Uterus (tissue), 2 donors: ENCODE measurements around the gene EIF6.

Experiments used
- POLR2A ChIP-seq, 2 donors: fragments of 450-650 bp; IDR thresholded peaks; one replicate each; pipeline ENCODE4 v1.6.1; 2016; ENCODE audit warnings: antibody characterized with exemption in 2 of 2, mild to moderate bottlenecking in 1 of 2, moderate library complexity in 1 of 2
- TF ChIP-seq, protein P1 (sequence below), 4 experiments: fragments of 200-600 bp in 2 of 4; fragments of 450-650 bp in 2 of 4; sonication (generic) in 2 of 4; IDR thresholded peaks; one replicate each; pipeline ENCODE4 v1.5.1; 2016 to 2019; ENCODE audit warnings: antibody characterized with exemption in 4 of 4, mild to moderate bottlenecking in 2 of 4, moderate library complexity in 1 of 4

GRCh38 chr20:35307666-35308653, 23.4 kb upstream of the EIF6 start:
- TF ChIP-seq, protein P1, sequence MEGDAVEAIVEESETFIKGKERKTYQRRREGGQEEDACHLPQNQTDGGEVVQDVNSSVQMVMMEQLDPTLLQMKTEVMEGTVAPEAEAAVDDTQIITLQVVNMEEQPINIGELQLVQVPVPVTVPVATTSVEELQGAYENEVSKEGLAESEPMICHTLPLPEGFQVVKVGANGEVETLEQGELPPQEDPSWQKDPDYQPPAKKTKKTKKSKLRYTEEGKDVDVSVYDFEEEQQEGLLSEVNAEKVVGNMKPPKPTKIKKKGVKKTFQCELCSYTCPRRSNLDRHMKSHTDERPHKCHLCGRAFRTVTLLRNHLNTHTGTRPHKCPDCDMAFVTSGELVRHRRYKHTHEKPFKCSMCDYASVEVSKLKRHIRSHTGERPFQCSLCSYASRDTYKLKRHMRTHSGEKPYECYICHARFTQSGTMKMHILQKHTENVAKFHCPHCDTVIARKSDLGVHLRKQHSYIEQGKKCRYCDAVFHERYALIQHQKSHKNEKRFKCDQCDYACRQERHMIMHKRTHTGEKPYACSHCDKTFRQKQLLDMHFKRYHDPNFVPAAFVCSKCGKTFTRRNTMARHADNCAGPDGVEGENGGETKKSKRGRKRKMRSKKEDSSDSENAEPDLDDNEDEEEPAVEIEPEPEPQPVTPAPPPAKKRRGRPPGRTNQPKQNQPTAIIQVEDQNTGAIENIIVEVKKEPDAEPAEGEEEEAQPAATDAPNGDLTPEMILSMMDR (IDR thresholded peaks at IDR 0.05), result no peak
- TF ChIP-seq POLR2A (IDR thresholded peaks at IDR 0.05), result no peak
